ENCODE measurements around the gene SLC28A3.

SLC28A3 gene

DNA sequence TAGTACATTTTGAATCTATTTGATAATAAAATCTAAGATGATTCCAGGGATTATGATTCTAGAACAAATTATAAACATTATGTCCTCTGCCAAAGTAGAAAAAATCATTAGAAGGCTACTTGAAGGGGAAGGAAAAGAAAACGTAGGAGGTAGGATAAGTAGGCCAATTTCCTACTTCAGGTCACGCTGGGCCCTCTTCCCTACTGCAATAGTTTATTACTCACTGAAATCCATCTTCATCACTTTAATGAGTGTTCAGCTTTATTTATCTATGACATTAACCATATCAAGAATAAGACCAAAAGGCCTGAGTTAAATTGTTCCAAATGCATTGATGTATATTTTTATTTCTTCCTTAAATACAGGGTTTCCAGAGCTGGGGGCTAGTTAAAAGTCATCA, 21.6 kb downstream of the SLC28A3 start:
- H3K79me1 ChIP-seq (ENCODE audit: low read length): no peaks in the 10 kb centered on the region
- H3K23ac ChIP-seq (ENCODE audit: low read length): no peak overlapping the region
- H2BK5ac ChIP-seq (ENCODE audit: low read length): no peak overlapping the region
- H3K18ac ChIP-seq (ENCODE audit: low read length): no peak overlapping the region
- no peak overlapping the region for H2BK15ac ChIP-seq (replicated peaks; ENCODE audit: low read depth)
- no peak for DNase-seq
- H3K79me2 ChIP-seq (ENCODE audit: control insufficient read depth, insufficient read depth, low read length): no peaks in the 10 kb centered on the region
- WGBS (ENCODE audit: extremely low coverage, insufficient coverage, low lambda C conversion rate): no CpG with 5 or more reads among the region's 2 CpGs
- no peak overlapping the region for H4K5ac ChIP-seq (ENCODE audit: low read length)
- no peak overlapping the region for H3K4me2 ChIP-seq (ENCODE audit: low read length)
- no peaks in the 10 kb centered on the region for H3K27me3 ChIP-seq (ENCODE audit: insufficient read depth, low read length, poor library complexity)
- H2AK5ac ChIP-seq (ENCODE audit: low read length): no peak overlapping the region
- no peak overlapping the region for H3K4ac ChIP-seq (ENCODE audit: low read depth, low read length)
- H3K9ac ChIP-seq (ENCODE audit: low read length): no peak overlapping the region
- H3K36me3 ChIP-seq (ENCODE audit: control insufficient read depth, insufficient read depth, low read length): no peaks in the 10 kb centered on the region
- no peak overlapping the region for H4K8ac ChIP-seq (ENCODE audit: low read depth, low read length)
- H3K4me3 ChIP-seq (ENCODE audit: low read length): no peak overlapping the region
- no peak overlapping the region for H3K56ac ChIP-seq (ENCODE audit: low read length)
- no peaks in the 10 kb centered on the region for H3K4me1 ChIP-seq (ENCODE audit: control insufficient read depth, low read depth, low read length)
- H3K27ac ChIP-seq (ENCODE audit: low read depth, low read length): no peak overlapping the region
- no peak overlapping the region for H2BK120ac ChIP-seq (ENCODE audit: low read depth, low read length)

DNA sequence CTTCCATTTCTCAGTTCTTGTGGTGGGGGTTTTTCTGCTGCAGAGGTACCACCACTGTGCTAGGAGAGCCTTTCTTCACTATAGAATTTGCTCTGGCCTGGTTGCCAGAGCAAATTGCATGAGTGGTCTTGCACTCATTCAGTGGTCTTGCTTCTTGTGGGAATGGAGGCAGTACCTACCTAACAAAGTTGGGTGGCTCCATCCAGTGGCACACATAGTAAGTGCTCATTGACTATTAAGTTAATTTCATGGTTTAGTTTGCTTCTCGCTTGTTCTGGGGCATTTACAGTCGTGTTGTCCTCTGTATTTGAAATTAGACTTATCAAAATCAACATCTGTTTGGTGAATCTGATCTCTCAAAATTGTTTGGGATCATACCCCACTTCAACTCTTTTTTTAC, 23.0 kb downstream of the SLC28A3 start:
- Histone ChIP-seq H3K79me2 (ENCODE audit: control insufficient read depth, insufficient read depth, low read length) (no peaks in the 10 kb centered on the region), H3K4me3 (ENCODE audit: low read length) (no peak overlapping the region), H3K23ac (ENCODE audit: low read length) (no peak overlapping the region), H2BK15ac (replicated peaks; ENCODE audit: low read depth) (no peak overlapping the region), H4K5ac (ENCODE audit: low read length) (no peak overlapping the region), H3K79me1 (ENCODE audit: low read length) (no peaks in the 10 kb centered on the region), H2AK5ac (ENCODE audit: low read length) (no peak overlapping the region), H2BK120ac (ENCODE audit: low read depth, low read length) (no peak overlapping the region), H3K4ac (ENCODE audit: low read depth, low read length) (no peak overlapping the region), H3K18ac (ENCODE audit: low read length) (no peak overlapping the region), H2BK5ac (ENCODE audit: low read length) (no peak overlapping the region), H3K56ac (ENCODE audit: low read length) (no peak overlapping the region), H3K27ac (ENCODE audit: low read depth, low read length) (no peak overlapping the region), H3K27me3 (ENCODE audit: insufficient read depth, low read length, poor library complexity) (no peaks in the 10 kb centered on the region), H3K9ac (ENCODE audit: low read length) (no peak overlapping the region), H3K36me3 (ENCODE audit: control insufficient read depth, insufficient read depth, low read length) (no peaks in the 10 kb centered on the region), H3K4me2 (ENCODE audit: low read length) (no peak overlapping the region), H3K4me1 (ENCODE audit: control insufficient read depth, low read depth, low read length) (no peaks in the 10 kb centered on the region), H4K8ac (ENCODE audit: low read depth, low read length) (no peak overlapping the region)
- WGBS (ENCODE audit: extremely low coverage, insufficient coverage, low lambda C conversion rate): no CpG with 5 or more reads among the region's 2 CpGs
- DNase-seq: peak; percentile 35

DNA sequence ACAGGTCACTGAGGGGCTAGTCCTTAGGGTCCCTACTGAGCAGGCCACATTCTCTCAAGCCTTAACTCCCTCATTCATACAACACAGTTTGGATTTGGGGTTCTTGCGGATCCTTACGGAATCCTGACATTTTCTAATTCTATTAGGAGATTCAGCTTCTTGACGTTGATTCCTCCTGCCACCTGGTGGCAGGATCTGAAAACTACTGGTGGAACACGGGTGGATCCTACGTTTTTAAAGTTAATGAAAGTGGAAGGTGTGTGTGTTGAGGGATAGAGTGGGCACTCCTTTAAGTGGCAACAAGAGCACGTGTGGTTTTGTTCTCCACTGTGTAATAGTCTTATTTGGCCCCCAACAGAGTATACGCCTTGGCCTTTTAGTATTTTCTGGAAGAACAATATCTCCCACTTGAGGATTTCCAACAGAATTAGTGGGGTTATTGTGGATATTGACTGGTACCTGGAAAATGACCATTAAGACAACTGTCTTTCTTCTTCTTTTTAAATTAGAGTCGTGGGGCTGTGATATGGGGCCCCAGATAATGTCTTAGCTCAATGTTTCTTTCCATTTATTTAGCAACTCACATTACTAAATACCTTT, 25.2 kb downstream of the SLC28A3 start:
- Histone ChIP-seq H3K56ac (ENCODE audit: low read length) (no peak overlapping the region), H3K18ac (ENCODE audit: low read length) (no peak overlapping the region), H3K4me3 (ENCODE audit: low read length) (no peak overlapping the region), H2BK120ac (ENCODE audit: low read depth, low read length) (no peak overlapping the region), H3K23ac (ENCODE audit: low read length) (no peak overlapping the region), H3K79me2 (ENCODE audit: control insufficient read depth, insufficient read depth, low read length) (no peaks in the 10 kb centered on the region), H3K9ac (ENCODE audit: low read length) (no peak overlapping the region), H3K79me1 (ENCODE audit: low read length) (no peaks in the 10 kb centered on the region), H2AK5ac (ENCODE audit: low read length) (no peak overlapping the region), H3K27ac (ENCODE audit: low read depth, low read length) (no peak overlapping the region), H4K8ac (ENCODE audit: low read depth, low read length) (no peak overlapping the region), H3K36me3 (ENCODE audit: control insufficient read depth, insufficient read depth, low read length) (no peaks in the 10 kb centered on the region), H4K5ac (ENCODE audit: low read length) (no peak overlapping the region), H3K27me3 (ENCODE audit: insufficient read depth, low read length, poor library complexity) (no peaks in the 10 kb centered on the region), H2BK15ac (replicated peaks; ENCODE audit: low read depth) (no peak overlapping the region), H2BK5ac (ENCODE audit: low read length) (no peak overlapping the region), H3K4ac (ENCODE audit: low read depth, low read length) (no peak overlapping the region), H3K4me2 (ENCODE audit: low read length) (no peak overlapping the region), H3K4me1 (ENCODE audit: control insufficient read depth, low read depth, low read length) (no peaks in the 10 kb centered on the region)
- WGBS (ENCODE audit: extremely low coverage, insufficient coverage, low lambda C conversion rate): no CpG with 5 or more reads among the region's 8 CpGs
- DNase-seq: peak; percentile 68

- no peak overlapping the region for H3K27ac ChIP-seq (ENCODE audit: low read depth, low read length)
- H2BK15ac ChIP-seq (replicated peaks; ENCODE audit: low read depth): no peak overlapping the region
- no peak overlapping the region for H2AK5ac ChIP-seq (ENCODE audit: low read length)
- no peak overlapping the region for H3K9ac ChIP-seq (ENCODE audit: low read length)
- no peaks in the 10 kb centered on the region for H3K27me3 ChIP-seq (ENCODE audit: insufficient read depth, low read length, poor library complexity)
- no CpG with 5 or more reads among the region's 2 CpGs for WGBS (ENCODE audit: extremely low coverage, insufficient coverage, low lambda C conversion rate)
- no peak overlapping the region for H3K18ac ChIP-seq (ENCODE audit: low read length)
- no peak overlapping the region for H2BK120ac ChIP-seq (ENCODE audit: low read depth, low read length)
- no peak overlapping the region for H3K56ac ChIP-seq (ENCODE audit: low read length)
- no peak overlapping the region for H2BK5ac ChIP-seq (ENCODE audit: low read length)
- H4K5ac ChIP-seq (ENCODE audit: low read length): no peak overlapping the region
- H4K8ac ChIP-seq (ENCODE audit: low read depth, low read length): no peak overlapping the region
- H3K4ac ChIP-seq (ENCODE audit: low read depth, low read length): no peak overlapping the region
- H3K4me2 ChIP-seq (ENCODE audit: low read length): no peak overlapping the region
- H3K36me3 ChIP-seq (ENCODE audit: control insufficient read depth, insufficient read depth, low read length): no peaks in the 10 kb centered on the region
- no peaks in the 10 kb centered on the region for H3K4me1 ChIP-seq (ENCODE audit: control insufficient read depth, low read depth, low read length)
- H3K4me3 ChIP-seq (ENCODE audit: low read length): no peak overlapping the region
- no peaks in the 10 kb centered on the region for H3K79me2 ChIP-seq (ENCODE audit: control insufficient read depth, insufficient read depth, low read length)
- no peak overlapping the region for H3K23ac ChIP-seq (ENCODE audit: low read length)
- no peak for DNase-seq
- no peaks in the 10 kb centered on the region for H3K79me1 ChIP-seq (ENCODE audit: low read length)
These were observed 26.3 kb downstream of the SLC28A3 start for GRCh38 chr9:84314306-84314705.

GRCh38 chr9:84310883-84311282, 29.7 kb downstream of the SLC28A3 start:
- Histone ChIP-seq H3K4me2 (ENCODE audit: low read length) (no peak overlapping the region), H3K27me3 (ENCODE audit: insufficient read depth, low read length, poor library complexity) (no peaks in the 10 kb centered on the region), H3K4me1 (ENCODE audit: control insufficient read depth, low read depth, low read length) (no peaks in the 10 kb centered on the region), H3K9ac (ENCODE audit: low read length) (no peak overlapping the region), H2BK15ac (replicated peaks; ENCODE audit: low read depth) (no peak overlapping the region), H3K18ac (ENCODE audit: low read length) (no peak overlapping the region), H3K27ac (ENCODE audit: low read depth, low read length) (no peak overlapping the region), H3K79me1 (ENCODE audit: low read length) (no peaks in the 10 kb centered on the region), H2BK5ac (ENCODE audit: low read length) (no peak overlapping the region), H2AK5ac (ENCODE audit: low read length) (no peak overlapping the region), H3K4ac (ENCODE audit: low read depth, low read length) (no peak overlapping the region), H3K36me3 (ENCODE audit: control insufficient read depth, insufficient read depth, low read length) (no peaks in the 10 kb centered on the region), H3K79me2 (ENCODE audit: control insufficient read depth, insufficient read depth, low read length) (no peaks in the 10 kb centered on the region), H2BK120ac (ENCODE audit: low read depth, low read length) (no peak overlapping the region), H3K4me3 (ENCODE audit: low read length) (no peak overlapping the region), H4K5ac (ENCODE audit: low read length) (no peak overlapping the region), H3K23ac (ENCODE audit: low read length) (no peak overlapping the region), H4K8ac (ENCODE audit: low read depth, low read length) (no peak overlapping the region), H3K56ac (ENCODE audit: low read length) (no peak overlapping the region)
- no CpG with 5 or more reads among the region's 2 CpGs for WGBS (ENCODE audit: extremely low coverage, insufficient coverage, low lambda C conversion rate)
- no peak for DNase-seq

DNA sequence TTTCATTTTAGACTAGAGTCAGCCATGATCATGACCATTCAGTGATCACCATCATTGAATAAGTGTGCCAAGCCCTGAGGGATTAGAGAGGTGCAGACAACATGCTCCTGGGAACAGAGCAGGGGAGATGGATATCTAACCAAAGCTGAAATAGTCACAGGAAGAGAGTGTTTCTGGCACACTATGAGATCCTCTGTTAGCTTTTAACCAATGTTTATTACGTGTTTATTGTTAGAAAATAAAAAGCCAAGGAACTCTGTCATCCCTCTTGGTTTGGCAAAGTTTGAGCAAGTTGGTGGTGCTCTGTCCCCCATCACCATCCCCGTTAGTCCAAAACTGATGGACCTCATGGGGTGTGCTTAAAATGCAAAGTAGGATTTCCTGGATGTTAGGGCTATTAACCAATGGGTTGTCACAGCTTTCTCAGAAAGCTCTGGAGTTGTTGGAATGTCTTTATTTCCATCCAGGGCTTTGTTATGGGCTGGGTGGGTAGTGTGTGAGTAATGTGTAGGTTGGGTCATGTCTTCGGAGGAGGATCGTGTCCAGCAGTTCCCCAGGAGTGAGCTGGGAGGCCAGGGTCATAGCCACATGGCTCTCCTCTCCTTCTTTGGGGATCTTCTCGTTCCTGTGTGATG, 34.9 kb downstream of the SLC28A3 start:
- no peak overlapping the region for H3K4me3 ChIP-seq (ENCODE audit: low read length)
- H4K5ac ChIP-seq (ENCODE audit: low read length): no peak overlapping the region
- no peak overlapping the region for H4K8ac ChIP-seq (ENCODE audit: low read depth, low read length)
- H3K27me3 ChIP-seq (ENCODE audit: insufficient read depth, low read length, poor library complexity): no peaks in the 10 kb centered on the region
- no peak overlapping the region for H3K23ac ChIP-seq (ENCODE audit: low read length)
- no peaks in the 10 kb centered on the region for H3K79me2 ChIP-seq (ENCODE audit: control insufficient read depth, insufficient read depth, low read length)
- no peaks in the 10 kb centered on the region for H3K4me1 ChIP-seq (ENCODE audit: control insufficient read depth, low read depth, low read length)
- no peak overlapping the region for H2AK5ac ChIP-seq (ENCODE audit: low read length)
- no peaks in the 10 kb centered on the region for H3K36me3 ChIP-seq (ENCODE audit: control insufficient read depth, insufficient read depth, low read length)
- H3K18ac ChIP-seq (ENCODE audit: low read length): no peak overlapping the region
- H2BK15ac ChIP-seq (replicated peaks; ENCODE audit: low read depth): no peak overlapping the region
- no peak overlapping the region for H3K9ac ChIP-seq (ENCODE audit: low read length)
- no peak overlapping the region for H3K56ac ChIP-seq (ENCODE audit: low read length)
- no peaks in the 10 kb centered on the region for H3K79me1 ChIP-seq (ENCODE audit: low read length)
- no peak overlapping the region for H2BK120ac ChIP-seq (ENCODE audit: low read depth, low read length)
- H3K4ac ChIP-seq (ENCODE audit: low read depth, low read length): no peak overlapping the region
- no CpG with 5 or more reads among the region's 5 CpGs for WGBS (ENCODE audit: extremely low coverage, insufficient coverage, low lambda C conversion rate)
- DNase-seq: no peak
- H3K4me2 ChIP-seq (ENCODE audit: low read length): no peak overlapping the region
- H2BK5ac ChIP-seq (ENCODE audit: low read length): no peak overlapping the region
- no peak overlapping the region for H3K27ac ChIP-seq (ENCODE audit: low read depth, low read length)
